ENCODE measurements around the gene C9orf50.
"Not testable (repeated sequence)": the region's sequence is repeated elsewhere in the genome, so short reads cannot be mapped to it uniquely, and the experiment has no call there.

Gene C9orf50

GRCh38 chr9:129620669-129621295 lies at the start of gene C9orf50:
Gene C9orf50 (minus strand): TSS chr9:129621101. CDS start chr9:129620574, 527 bp downstream.
- in situ Hi-C loops (cut with MboI; ENCODE audit: low sequenced_read_pairs), result loop anchor here (25.0 kb wide), 1 partner anchor 783 kb away; the partner anchor contains the start of gene SPOUT1

- in situ Hi-C loops (cut with MboI; ENCODE audit: low sequenced_read_pairs), result no loop called here
These were observed 49.0 kb upstream of the C9orf50 start for GRCh38 chr9:129669946-129670345.

- in situ Hi-C loops (cut with MboI; ENCODE audit: low sequenced_read_pairs), result no loop called here
These were observed 48.3 kb upstream of the C9orf50 start for GRCh38 chr9:129669141-129669718.

GRCh38 chr9:129667850-129668249 lies 46.9 kb upstream of the C9orf50 start:
- in situ Hi-C loops (cut with MboI; ENCODE audit: low sequenced_read_pairs), result no loop called here

- in situ Hi-C loops (cut with MboI; ENCODE audit: low sequenced_read_pairs), result no loop called here
These were observed 46.5 kb upstream of the C9orf50 start for GRCh38 chr9:129667378-129667777.

- in situ Hi-C loops (cut with MboI; ENCODE audit: low sequenced_read_pairs), result no loop called here
These were observed 45.7 kb upstream of the C9orf50 start for GRCh38 chr9:129666575-129666974.

- in situ Hi-C loops (cut with MboI; ENCODE audit: low sequenced_read_pairs), result no loop called here
These were observed 45.1 kb upstream of the C9orf50 start for GRCh38 chr9:129665814-129666520.

- in situ Hi-C loops (cut with MboI; ENCODE audit: low sequenced_read_pairs), result no loop called here
These were observed 44.5 kb upstream of the C9orf50 start, which contains the start of gene PRRX2 for GRCh38 chr9:129665389-129665775. Gene PRRX2 (plus strand): TSS chr9:129665647. CDS start chr9:129665868, 221 bp downstream.

- in situ Hi-C loops (cut with MboI; ENCODE audit: low sequenced_read_pairs), result no loop called here
These were observed 44.0 kb upstream of the C9orf50 start for GRCh38 chr9:129664746-129665388.

GRCh38 chr9:129662239-129662638 lies 41.3 kb upstream of the C9orf50 start:
- in situ Hi-C loops (cut with MboI; ENCODE audit: low sequenced_read_pairs), result not testable (repeated sequence)

- in situ Hi-C loops (cut with MboI; ENCODE audit: low sequenced_read_pairs), result no loop called here
These were observed 40.1 kb upstream of the C9orf50 start for GRCh38 chr9:129661029-129661428.

- in situ Hi-C loops (cut with MboI; ENCODE audit: low sequenced_read_pairs), result no loop called here
These were observed 36.0 kb upstream of the C9orf50 start for GRCh38 chr9:129656795-129657390.

GRCh38 chr9:129655696-129656095 lies 34.8 kb upstream of the C9orf50 start:
- in situ Hi-C loops (cut with MboI; ENCODE audit: low sequenced_read_pairs), result no loop called here

- in situ Hi-C loops (cut with MboI; ENCODE audit: low sequenced_read_pairs), result no loop called here
These were observed 34.3 kb upstream of the C9orf50 start for GRCh38 chr9:129655154-129655553.

GRCh38 chr9:129654554-129655040 lies 33.7 kb upstream of the C9orf50 start:
- in situ Hi-C loops (cut with MboI; ENCODE audit: low sequenced_read_pairs), result no loop called here

- in situ Hi-C loops (cut with MboI; ENCODE audit: low sequenced_read_pairs), result no loop called here
These were observed 33.1 kb upstream of the C9orf50 start for GRCh38 chr9:129653823-129654553.

GRCh38 chr9:129650680-129651235 lies 29.9 kb upstream of the C9orf50 start:
- in situ Hi-C loops (cut with MboI; ENCODE audit: low sequenced_read_pairs), result no loop called here

- in situ Hi-C loops (cut with MboI; ENCODE audit: low sequenced_read_pairs), result no loop called here
These were observed 29.1 kb upstream of the C9orf50 start for GRCh38 chr9:129649726-129650679.

GRCh38 chr9:129648764-129649115 lies 27.8 kb upstream of the C9orf50 start:
- in situ Hi-C loops (cut with MboI; ENCODE audit: low sequenced_read_pairs), result no loop called here

Measured in HL-60/S4 treated with retinoic acid at 250 ng/mL for 4 days and 3 days (cell line).